GM21737 (cell line): ENCODE results near the gene AKT3.
"Not testable (repeated sequence)": the region's sequence is repeated elsewhere in the genome, so short reads cannot be mapped to it uniquely, and the experiment has no call there.

ENCODE experiments used
- ATAC-seq: cut with Tn5 transposase; IDR thresholded peaks from one replicate; pipeline ENCODE4 v1.9.1; 2021; ENCODE audit warnings: mild to moderate bottlenecking, moderate library complexity; ENCODE audit not compliant: unreplicated experiment

Gene AKT3

DNA sequence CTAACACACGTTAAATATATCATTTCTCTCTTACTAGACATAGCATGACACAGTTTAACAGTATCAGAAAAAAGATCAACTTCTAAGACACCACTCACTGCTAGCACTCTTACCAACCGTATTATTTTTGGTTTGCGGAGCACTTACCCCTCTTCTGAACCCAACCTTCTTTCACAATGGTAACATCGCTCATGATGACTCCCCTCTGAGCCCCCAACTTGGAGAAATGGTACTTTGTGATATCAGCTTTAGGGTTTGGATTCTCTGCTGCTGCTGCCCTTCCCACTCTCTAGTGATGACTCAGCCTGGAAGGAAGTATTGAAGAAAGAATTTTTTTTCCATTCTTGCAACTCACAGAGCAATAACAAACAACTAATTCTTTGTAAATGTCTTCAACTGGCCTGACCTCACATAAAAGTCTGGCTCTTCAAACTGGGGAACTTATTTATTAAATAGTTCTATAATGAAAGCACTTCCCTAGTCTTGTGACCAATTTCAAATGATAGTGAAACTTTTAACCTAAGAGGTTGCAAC, 7.0 kb downstream of the AKT3 start:
- ATAC-seq, result no peak

DNA sequence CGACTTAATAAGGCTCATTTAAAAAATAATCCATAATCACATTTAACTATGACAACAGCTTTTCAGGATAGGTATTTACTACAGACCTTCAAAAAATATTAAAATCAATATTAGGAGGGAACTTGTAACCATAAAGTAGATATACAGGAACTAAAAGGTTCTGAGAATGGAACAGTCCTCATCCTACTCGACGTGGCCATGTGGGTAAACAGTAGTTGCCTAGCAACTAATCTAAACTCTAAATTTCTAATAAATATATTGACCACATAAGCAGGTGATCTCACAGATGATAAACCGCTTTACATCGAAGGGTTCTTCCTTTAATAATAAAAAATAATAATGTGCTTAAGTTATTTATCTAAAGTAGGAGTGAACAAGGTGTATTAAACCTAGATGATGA, 7.9 kb downstream of the AKT3 start:
- ATAC-seq, result no peak

DNA sequence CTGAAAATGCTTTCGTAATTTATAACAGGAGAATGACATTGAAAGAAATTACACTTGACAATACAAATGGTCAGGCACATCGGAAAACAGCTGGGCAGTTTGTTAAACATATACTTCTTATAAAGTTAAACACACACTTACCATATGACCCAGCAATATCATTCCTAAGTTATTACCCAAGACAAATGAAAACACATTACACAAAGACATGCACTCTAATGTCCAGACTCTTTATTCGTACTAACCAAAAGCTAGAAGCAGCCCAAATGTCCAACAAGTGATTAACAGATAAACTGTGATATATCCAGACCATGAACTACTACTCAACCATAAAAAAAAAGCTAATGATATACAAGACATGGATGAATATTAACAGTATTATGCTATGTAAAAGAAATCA, 8.5 kb downstream of the AKT3 start:
- ATAC-seq, result no peak

DNA sequence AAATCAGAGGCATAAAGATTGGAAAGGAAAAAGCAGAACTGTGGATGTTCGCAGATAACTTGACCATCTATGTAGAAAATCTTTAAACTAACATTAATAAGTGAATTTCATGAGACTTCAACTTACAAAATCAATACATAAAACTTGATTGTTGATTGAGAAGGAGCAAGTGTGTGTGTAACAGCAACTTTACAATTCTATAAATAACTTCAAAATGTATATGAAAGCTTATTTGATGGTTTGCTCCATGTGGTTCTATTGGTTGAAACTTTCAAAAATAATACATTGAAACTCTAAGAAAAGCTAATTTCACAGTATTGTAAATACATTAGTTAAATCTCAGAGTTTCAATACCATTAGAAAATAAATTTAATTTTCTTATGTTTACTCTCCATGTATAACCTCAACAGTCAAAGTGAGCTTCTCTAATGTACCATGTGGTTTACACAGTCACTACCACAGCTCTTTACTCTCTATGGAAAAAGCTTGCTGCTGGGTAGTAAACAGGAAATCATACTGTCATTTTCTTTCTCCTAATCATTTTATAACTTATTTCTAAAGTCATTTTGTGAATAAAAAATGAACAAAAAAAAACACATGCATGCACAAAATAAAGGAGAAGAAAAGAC, 12.0 kb downstream of the AKT3 start:
- ATAC-seq, result peak; percentile 75

DNA sequence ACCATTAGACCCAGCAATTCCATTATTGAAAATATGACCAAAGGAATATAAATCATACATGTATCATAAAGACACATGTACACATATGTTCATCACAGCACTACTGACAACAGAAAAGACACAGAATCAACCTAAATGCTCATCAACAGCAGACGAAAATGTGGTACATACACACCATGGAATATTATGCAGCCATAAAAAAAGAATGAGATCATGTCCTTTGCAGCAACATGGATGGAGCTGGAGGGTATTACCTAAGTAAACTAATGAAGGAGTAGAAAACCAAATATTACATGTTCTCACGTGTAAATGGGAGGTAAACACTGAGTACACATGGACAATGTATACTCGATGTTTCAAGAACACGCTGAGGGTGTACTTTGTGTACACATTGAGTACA, 15.9 kb downstream of the AKT3 start:
- no peak for ATAC-seq

DNA sequence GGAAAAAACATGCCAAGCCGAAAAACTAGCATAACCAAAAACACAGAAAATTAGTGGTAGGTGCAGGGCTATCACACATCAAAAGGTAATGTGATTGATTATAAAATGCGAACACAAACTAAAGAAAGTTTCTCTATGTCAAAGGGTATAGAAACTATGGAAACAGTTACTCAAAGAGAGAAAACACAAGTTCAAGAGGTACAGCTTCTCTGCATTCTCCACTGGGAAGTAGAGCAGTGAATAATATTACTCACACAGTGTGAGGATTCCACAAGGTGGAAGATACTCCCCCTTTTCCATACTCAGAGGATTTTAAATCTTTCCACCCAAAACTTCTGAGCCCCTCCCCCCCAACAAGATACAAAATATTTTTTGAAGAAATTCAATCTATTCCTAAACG, 18.6 kb downstream of the AKT3 start:
- no peak for ATAC-seq

DNA sequence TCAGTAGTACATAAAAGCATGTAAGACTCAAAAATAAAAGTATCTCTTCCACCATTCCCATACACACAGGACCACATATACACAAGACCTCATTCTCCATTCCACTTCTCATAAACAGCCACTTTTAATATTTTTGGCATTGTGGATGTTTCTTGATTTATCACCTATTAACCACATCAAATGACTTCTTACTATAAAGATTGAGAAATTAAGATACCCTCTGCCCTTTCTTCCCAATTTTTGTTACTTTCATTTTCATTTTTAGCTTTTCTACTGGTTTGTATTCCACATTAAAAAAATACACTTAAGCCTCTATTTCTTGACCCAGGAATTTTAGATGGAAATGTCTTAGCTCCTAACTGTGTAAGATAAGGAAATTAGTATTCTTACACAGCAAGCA, 22.8 kb downstream of the AKT3 start:
- no peak for ATAC-seq

DNA sequence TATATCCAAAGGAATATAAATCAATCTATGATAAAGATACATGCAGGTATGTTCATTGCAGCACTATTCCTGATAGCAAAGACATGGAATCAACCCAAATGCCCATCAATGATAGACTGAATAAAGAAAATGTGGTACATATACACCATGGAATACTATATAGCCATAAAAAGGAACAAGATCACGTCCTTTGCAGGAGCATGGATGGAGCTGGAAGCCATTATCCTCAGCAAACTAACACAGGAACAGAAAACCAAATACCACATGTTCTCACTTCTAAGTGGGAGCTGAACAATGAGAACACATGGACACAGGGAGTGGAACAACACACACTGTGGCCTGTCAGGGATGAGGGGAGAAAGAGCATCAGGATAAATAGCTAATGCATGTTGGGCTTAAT, 25.1 kb downstream of the AKT3 start:
- not testable (repeated sequence) for ATAC-seq

DNA sequence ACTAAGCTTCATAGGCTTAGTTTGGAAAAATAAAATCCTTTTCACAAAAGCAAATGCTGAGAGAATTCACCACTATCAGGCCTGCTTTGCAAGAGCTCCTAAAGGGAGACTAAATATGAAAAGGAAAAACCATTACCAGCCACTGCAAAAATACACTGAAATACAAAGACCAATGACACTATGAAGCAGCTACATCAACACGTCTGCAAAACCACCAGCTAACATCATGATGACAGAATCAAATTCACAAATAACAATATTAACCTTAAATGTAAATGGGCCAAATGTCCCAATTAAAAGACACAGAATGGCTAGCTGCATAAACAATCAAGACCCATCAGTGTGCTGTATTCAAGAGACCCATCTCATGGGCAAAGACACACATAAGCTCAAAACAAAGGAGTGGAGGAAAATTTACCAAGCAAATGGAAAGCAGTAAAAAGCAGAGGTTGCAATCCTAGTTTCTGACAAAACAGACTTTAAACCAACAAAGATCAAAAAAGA, 28.8 kb downstream of the AKT3 start:
- no peak for ATAC-seq

DNA sequence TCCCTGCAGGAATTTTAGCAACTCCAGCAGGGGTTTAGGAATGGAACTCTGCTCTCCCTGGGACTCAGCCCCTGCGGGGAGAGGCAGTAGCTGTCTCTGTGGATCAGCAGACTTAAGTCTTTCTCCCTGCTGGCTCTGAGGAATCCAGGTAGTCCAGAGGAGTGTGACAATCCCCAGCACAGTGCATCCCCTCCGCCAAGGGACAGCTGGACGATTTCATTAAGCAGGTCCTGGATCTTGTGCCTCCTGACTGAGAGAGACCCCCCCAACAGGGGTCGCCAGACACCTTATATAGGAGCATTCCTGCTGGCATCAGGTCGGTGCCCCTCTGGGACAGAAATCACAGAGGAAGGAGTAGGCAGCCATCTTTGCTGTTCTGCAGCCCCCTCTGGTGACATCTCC, 30.6 kb downstream of the AKT3 start:
- ATAC-seq, result no peak

DNA sequence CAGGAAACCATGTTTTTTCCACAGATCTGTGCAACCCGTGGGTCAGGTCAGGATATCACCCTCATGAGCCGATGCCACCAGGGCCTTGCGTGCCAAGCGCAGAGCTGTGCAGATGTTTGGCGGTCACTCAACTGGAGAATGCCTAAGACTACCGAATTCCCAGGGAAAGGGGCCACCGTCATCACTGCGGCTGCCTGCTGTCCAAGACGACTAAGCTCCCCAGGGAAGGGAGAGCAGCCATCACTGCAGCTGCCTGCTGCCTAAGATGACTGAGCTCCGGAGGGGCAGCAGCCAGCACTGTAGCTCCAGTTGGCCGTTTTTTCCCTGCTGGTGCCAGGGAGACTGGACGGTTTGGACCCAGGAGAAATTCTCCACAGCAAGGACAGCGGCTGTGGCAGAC, 31.1 kb downstream of the AKT3 start:
- no peak for ATAC-seq

DNA sequence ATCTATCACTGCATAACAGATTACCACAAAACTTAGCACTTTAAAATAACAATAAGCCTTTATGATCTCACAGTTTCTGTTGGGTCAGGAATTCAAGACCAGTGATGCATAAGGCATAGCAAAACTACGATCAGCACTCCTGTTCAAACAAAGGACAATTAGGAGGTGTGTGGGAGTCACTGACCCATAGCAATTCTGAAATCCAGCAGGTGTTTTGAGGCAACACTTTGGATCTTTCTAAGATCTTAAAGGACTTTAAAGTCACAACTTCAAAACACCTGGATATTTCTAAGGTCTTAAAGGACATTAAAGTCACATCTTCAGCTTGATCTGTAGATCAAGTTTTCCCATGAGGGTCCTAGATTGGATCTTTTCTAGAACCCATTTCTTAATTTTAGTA, 35.3 kb downstream of the AKT3 start:
- no peak for ATAC-seq

DNA sequence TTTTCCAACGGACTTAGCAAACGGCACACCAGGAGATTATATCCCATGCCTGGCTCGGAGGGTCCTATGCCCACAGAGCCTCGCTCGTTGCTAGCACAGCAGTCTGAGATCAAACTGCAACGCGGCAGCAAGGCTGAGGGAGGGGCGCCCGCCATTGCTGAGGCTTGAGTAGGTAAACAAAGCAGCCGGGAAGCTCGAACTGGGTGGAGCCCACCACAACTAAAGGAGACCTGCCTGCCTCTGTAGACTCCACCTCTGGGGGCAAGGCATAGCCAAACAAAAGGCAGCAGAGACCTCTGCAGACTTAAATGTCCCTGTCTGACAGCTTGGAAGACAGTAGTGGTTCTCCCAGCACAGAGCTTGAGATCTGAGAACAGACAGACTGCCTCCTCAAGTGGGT, 42.7 kb downstream of the AKT3 start:
- not testable (repeated sequence) for ATAC-seq

DNA sequence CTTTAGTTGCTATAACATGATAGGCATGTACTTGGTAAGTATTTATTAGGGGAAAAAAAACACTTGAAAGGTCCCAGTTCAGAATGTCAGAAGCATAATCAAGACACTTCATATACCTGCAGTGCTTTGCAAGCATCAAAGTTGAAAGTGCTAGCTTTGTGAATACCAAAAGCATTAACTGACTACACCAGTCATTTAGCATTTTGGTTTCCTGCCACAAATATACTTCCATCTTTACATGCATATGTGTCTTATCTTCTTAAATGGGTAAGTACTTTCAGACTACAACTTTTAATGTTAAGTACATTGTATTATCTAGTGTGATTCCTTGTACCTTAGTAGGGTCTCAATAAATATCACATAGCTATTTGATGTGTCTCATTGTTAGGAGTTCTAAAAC, 43.7 kb downstream of the AKT3 start:
- ATAC-seq, result no peak

DNA sequence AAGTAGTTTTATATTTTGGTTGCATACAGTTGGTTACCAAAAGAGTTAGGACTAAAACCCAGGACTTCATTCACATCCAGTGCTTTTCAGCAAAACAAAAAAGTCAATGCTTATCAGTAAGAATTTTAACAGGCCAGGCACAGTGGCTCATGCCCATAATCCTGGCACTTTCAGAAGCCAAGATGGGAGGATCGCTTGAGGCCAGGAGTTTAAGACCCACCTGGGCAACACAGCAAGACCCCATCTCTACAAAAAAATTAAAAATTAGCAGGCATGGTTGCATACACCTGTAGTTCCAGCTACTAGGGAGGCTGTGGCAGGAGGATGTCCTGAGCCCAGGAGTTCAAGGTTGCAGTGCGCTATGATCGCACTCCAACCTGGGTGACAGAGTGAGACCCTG, 47.3 kb downstream of the AKT3 start:
- ATAC-seq, result no peak

DNA sequence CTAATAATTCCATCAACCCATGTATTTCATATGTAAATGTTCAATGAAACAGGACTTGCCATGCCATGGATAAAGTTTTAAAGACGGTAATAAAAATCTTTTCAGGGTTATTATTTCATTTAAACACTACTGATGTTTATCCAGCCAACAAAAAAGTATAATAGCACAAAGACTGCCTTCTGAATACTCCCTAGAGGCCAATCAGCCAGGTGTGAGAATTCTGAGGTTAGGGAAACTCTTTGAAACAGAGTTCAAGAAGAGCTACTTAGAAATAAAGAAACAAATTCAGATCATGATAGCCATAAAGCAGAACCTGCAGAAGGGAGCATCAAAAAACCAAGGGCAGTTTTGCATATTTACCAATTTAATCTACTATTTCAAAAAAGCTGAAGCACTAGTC, 48.7 kb downstream of the AKT3 start:
- ATAC-seq, result no peak

DNA sequence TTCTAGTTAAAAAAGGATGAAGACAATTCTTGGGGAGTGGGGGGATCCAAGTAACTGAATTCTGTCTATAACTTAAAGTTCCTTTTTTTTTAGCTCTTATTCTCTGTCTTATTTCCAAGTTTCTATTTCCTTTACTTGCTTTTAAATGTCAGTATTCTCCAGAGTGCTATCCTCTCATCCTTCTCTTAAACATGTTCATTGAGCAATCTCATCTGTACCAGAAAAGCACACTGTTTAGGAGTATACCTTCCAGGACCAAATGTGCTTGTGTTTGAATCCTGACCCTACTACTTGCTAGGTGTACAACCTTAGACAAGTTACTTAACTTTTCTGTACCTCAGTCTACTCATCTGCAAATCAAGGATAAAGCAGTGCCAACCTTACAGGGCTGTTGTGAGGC, 50.1 kb downstream of the AKT3 start:
- ATAC-seq, result no peak

DNA sequence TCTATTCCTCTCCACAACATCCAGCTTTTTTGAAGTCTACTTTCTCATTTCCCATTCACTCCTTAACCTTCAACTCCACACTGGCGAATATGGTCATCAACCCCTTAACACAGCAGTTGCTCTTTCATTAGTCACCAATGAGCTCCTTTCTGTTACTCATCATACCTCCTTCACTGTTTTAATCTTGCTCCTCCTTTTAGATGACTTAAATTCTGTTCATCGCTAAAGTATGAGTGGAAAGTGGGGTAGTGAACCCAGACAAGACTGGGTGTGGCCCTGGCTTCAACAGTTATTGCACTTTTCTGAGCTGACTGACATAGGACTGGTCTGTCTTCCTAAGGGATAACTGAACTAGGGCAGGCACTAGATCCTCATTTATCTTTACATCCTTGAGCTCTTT, 51.3 kb downstream of the AKT3 start:
- ATAC-seq, result no peak

DNA sequence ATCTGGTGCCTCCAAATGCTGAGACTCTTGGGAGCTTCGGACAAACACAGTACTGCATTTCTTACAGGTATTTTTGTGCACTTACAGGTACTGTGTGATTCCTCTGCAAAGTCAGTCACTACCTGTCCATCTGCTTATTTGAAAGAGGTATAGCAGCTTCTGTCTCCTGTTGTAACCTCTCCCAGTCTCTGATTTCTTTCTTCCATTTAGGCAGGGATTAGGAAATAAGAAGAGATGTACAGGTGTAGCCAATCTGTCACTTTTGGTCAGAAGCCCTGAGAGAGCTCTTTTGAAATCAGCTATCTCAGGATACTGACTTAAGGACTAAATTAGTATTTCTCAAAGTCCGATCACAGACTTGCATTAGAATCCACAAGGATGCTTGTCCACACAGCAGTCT, 54.0 kb downstream of the AKT3 start:
- no peak for ATAC-seq

DNA sequence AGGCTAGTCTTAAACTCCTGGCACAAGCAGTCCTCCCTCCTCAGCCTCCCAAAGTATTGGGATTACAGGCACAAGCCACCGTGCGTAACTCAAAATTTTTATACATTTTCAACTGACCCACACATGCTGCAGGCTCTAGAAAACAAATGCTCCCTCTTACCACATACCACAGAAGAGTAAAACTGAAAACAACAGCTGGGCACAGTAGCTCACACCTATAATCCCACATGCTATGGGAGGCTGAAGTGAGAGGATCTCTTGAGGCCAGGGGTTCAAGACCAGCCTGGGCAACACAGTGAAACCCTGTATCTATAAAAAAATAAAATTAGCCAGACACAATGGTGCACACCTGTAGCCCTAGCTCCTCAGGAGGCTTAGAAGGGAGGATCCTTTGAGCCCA, 56.7 kb downstream of the AKT3 start:
- no peak for ATAC-seq

DNA sequence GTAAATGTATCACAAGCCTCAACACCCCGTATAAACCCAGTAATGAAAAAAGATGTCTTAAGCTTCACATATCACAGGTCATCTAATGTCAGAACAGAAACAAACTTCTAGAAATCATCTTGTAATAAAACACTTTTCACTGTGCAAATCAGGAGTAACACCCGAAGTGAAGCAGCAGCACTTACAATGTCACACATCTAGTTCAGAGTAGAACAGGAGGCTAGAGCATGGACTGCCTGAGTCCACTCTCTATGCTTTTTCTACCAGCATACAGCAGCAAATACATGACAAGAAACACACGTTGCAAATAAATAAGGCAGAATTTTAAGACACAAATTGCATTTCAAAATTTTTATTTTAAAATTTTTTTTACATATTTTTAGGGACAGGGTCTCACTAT, 57.2 kb downstream of the AKT3 start:
- no peak for ATAC-seq

DNA sequence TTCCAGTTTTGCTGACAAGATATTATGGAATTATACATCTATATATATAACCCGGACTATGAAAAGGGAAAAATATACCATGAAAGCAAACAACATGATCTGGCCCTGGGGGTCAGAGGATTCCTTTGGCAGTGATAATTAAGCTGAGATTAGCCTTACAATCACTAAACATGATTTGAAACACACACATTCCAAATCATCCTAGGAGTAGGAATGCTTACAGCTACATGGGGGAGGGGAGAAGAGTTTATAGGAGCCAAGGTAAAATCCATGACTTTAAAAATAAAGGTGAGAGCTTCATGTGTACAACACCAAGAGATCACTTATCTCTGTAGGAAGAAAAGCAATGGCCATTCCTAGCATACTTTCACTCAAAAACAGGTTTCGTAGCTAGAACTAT, 57.6 kb downstream of the AKT3 start:
- ATAC-seq, result no peak

DNA sequence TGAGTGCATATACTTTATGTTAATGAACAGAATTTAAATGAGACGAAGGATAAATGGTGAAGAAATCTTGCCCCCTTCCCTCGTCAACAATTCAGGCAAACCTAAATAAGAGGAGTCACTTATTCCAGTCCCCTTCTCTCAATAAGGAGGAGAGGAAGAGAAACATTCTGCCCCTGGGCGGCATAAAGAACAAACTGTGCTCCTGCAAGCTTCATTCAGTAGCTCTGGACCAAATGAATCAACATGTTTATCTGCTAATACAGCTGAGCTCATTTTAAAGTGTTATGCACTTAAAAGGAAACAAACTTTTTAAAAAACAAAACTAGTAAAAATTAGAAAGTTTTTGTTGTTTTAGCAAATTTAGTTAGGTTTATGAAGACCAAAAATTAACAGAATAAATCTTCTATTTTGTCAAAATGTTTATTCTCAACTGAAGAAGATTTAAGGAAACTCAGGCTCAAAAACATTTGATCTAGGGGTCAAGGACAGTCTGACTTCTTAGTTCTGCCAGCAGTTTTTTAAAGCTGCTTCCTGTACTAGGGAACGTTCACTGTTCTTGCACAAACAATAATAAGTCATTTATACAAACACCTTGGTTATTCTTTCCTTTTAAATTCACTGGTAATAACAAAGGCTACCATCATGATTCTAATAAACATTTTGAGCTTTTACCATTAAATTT, 58.3 kb downstream of the AKT3 start:
- ATAC-seq, result no peak
